ENCODE data around the gene FRMD8.

Gene FRMD8

DNA sequence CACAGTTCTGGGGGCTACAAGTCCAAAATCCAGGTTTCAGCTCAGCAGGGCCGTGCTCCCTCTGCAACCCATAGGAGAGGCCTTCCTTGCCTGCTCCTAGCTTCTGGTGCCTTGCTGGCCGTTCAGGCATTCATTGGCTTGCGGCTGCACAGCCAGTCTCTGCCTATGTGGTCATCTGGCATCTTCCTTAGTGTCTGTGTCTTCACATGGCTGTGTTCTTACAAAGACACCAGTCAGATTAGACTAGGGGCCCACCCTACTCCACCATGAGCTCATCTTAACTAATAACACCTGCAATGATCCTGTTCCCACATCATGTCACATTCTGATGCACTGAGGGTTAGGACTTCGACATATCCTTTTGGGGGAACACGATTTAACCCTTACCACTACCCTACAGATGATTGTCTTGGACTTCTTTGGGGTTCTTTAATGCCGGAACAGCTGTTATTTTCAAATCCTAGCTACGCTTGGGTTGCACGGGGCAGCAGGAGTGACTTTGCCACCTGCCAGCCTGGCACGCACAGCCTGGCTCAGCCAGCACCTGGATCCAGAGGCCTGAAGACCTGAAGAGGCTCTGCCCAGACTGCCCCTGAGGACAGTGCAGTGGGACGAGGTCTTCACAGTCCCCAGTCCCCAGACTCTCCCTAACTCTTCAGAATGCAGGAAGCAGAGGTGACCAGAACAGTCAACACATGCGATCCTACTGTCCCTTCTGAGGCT lies 28.5 kb downstream of the FRMD8 start:
- DNase-seq (ENCODE audit: low read depth) = no peak

GRCh38 chr11:65415499-65416340 lies 29.3 kb downstream of the FRMD8 start:
- no peak for DNase-seq (ENCODE audit: low read depth)

DNA sequence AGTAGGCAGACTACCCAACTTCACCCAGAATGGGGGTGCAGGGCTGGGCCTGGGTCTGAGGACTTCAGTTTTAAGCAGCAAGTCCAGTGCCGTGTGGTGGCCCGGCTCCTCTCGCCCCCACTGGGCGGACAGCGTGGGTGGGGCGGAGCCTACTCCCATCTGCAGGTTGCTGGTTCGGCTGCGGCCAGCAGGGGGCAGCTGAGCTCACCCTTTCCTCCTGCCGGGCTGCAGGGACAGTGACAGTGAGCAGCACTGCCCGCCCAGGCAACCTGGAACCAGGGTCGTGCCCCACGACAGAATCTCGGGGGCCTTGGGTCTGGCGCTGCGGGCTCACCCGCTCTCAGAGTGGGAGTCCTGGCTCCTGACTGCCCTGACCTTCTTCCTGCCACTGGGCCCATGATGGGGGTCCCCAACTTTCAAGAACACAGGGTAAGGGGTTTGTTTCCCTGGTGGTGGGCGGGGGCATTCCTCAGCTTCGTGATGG lies 29.9 kb downstream of the FRMD8 start:
- DNase-seq (ENCODE audit: low read depth) = peak; percentile 37

GRCh38 chr11:65416841-65417701 lies 30.6 kb downstream of the FRMD8 start:
- no peak for DNase-seq (ENCODE audit: low read depth)

DNA sequence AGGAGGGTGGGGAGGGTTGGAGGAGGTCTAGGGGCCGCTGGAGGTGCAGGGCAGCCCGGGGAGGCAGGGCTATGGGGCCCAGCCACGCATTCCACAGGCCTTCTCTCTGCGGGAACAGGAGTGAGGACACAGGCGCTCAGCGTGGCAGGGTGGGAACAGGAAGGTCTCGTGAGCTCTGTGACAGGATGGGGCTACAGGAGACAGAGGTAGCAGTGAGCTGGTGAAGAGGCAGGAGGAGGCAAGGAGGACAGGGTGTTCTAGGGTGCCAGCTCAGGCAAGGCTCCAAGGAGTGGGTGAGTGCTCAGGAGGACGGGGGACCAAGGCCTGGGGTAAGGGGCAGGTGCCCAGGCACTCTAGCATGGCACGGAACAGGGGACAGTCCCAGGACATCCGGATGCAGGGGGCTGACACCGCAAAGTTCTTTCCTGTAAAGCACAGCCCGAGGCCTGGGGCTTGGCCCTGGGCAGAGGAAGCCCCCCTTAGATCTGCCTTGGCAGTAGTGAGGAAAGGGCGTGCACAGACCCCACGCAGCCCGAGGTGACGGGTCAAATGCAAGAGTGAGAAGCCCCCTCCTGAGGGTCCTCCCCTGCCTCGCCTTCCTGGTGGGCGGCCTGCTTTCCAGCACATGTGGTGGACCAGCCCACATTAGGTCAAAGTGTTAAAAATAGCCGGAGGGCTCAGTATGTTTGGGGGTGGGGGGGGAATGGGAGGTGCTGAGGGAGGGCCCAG lies 31.4 kb downstream of the FRMD8 start:
- no peak for DNase-seq (ENCODE audit: low read depth)

DNA sequence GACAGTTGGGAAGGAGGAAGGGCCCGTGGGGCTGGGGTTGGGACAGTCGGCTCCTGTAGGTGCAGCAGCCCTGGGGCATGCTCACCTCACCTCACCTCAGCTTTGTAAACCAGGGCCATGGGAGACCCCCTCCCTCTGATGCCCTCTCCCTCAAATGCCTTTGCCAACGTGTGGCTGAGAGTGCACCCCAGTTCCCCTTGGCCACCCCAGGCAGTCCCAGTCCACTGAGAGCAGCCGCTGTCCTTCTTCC lies 31.9 kb downstream of the FRMD8 start:
- DNase-seq (ENCODE audit: low read depth) = no peak

DNA sequence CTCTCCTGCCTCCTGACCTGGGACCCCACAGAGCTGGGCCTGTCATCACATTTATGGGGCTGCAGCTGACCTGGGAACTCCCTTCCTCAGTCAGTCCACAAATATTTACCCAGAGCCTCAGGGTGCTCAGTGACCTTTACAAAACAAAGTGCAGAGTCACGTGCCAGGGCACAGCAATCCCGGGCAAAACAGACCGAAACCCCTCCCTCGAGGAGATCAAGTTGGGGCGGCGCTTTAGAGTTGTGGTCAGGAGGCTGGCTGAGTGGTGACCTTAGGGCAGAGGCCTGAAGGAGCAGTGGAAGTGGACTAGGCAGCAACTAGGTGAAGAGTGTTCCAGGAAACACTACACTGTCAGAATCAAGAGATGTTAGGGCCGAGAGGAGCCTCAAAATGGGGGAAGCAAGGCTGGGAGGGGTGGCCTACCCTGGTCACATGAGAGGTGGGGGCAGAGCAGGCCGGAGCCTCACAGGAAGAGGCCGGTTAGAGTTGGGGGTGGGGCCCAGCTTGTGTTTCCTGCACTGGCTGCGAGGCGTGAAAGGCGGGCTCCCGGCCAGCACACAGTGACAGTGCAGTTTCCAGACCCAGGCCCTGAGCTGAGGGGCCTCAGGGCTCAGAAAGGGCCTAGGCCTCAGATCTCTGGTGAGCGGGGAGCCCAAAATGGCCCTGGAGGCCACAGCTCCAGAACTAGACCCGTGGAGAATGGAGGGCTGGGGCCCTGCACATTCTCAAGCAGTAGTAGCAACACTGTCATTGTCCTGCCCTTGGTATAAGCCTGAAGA lies 32.4 kb downstream of the FRMD8 start:
- peak; percentile 97 for DNase-seq (ENCODE audit: low read depth)

DNA sequence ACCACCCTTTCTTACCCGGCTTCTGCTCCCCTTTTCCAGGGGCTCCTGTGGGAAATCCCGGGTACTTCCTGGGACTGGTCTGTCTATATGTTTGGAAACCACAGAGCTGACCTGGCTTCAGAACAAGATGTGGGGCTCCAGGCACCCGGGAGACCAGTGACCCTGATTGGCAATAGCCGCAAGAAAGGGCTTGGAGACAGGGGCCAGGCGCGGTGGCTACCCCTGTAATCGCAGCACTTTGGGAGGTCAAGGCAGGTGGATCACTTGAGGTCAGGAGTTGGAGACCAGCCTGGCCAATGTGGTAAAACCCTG lies 33.0 kb downstream of the FRMD8 start:
- DNase-seq (ENCODE audit: low read depth) = no peak

- peak; percentile 88 for DNase-seq (ENCODE audit: low read depth)
These were observed 33.5 kb downstream of the FRMD8 start for GRCh38 chr11:65419772-65420481.

GRCh38 chr11:65420506-65420905 lies 34.1 kb downstream of the FRMD8 start:
- DNase-seq (ENCODE audit: low read depth) = no peak

GRCh38 chr11:65420979-65421793 lies 34.7 kb downstream of the FRMD8 start:
- DNase-seq (ENCODE audit: low read depth) = peak; percentile 99

GRCh38 chr11:65421794-65422632 lies 35.6 kb downstream of the FRMD8 start:
- peak; percentile 69 for DNase-seq (ENCODE audit: low read depth)

DNA sequence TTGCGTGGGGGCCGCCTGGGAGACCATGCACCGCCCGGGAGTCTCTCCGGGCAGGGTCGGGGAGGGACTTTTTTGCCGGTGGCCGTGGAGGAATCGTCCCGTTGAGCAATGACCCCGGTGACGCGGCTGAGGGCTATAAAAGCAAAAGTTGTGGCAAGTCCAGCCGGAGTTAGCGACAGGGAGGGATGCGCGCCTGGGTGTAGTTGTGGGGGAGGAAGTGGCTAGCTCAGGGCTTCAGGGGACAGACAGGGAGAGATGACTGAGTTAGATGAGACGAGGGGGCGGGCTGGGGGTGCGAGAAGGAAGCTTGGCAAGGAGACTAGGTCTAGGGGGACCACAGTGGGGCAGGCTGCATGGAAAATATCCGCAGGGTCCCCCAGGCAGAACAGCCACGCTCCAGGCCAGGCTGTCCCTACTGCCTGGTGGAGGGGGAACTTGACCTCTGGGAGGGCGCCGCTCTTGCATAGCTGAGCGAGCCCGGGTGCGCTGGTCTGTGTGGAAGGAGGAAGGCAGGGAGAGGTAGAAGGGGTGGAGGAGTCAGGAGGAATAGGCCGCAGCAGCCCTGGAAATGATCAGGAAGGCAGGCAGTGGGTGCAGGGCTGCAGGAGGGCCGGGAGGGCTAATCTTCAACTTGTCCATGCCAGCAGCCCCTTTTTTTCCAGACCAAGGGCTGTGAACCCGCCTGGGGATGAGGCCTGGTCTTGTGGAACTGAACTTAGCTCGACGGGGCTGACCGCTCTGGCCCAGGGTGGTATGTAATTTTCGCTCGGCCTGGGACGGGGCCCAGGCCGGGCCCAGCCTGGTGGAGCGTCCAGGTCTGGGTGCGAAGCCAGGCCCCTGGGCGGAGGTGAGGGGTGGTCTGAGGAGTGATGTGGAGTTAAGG lies 36.4 kb downstream of the FRMD8 start, which contains the start of gene NEAT1:
TSS of gene NEAT1 (plus strand) at position 166 of the 883 bp plus-strand sequence.
- DNase-seq (ENCODE audit: low read depth) = peak; percentile 64

DNA sequence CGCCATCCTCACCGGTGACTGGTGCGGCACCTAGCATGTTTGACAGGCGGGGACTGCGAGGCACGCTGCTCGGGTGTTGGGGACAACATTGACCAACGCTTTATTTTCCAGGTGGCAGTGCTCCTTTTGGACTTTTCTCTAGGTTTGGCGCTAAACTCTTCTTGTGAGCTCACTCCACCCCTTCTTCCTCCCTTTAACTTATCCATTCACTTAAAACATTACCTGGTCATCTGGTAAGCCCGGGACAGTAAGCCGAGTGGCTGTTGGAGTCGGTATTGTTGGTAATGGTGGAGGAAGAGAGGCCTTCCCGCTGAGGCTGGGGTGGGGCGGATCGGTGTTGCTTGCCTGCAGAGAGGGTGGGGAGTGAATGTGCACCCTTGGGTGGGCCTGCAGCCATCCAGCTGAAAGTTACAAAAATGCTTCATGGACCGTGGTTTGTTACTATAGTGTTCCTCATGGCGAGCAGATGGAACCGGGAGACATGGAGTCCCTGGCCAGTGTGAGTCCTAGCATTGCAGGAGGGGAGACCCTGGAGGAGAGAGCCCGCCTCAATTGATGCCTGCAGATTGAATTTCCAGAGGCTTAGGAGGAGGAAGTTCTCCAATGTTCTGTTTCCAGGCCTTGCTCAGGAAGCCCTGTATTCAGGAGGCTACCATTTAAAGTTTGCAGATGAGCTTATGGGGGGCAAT lies 37.2 kb downstream of the FRMD8 start:
- no peak for DNase-seq (ENCODE audit: low read depth)

GRCh38 chr11:65424205-65425104 lies 38.0 kb downstream of the FRMD8 start:
- DNase-seq (ENCODE audit: low read depth) = peak; percentile 16
